ENCODE measurements around the gene PIGU. TPM values are rescaled to one million over a fixed set of nuclear protein-coding genes. Genes with fewer than 3 reads are reported as not detected.
"Not testable (repeated sequence)": the region's sequence is repeated elsewhere in the genome, so short reads cannot be mapped to it uniquely, and the experiment has no call there.

PIGU gene
- total and polyA plus RNA-seq, 9 of the 15 experiments (the other 6 are each of a cell fraction or from before 2014, with no cell fraction given): 6.5 to 100 (median 28.1) TPM

DNA sequence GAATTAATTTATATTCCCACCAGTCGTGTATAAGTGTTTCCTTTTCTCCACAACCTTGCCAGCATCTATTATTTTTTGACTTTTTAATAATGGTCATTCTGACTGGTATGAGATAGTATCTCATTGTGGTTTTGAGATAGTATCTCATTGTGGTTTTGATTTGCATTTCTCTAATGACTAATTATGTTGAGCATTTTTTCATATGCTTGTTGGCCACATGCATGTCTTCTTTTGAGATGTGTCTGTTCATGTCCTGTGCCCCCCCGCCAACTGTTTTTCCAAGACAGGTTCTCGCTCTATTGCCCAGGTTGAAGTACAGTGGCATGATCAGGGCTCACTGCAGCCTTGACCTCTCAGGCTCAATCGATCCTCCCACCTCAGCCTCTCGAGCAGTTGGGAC is 15.1 kb downstream of the PIGU start:
- CTCF ChIA-PET (ENCODE audit: low intra/inter-chr PET ratio); H3K4me2 ChIP-seq (ENCODE audit: insufficient read depth, low read length); H3K9me1 ChIP-seq (ENCODE audit: control insufficient read depth, insufficient read depth, low read length); H3K27me3 ChIP-seq (ENCODE audit: control insufficient read depth in 2 of 2, insufficient read depth in 2 of 2, low read length in 2 of 2); H3K79me2 ChIP-seq (ENCODE audit: control insufficient read depth, insufficient read depth, low read length); H3K27ac ChIP-seq (ENCODE audit: extremely low read depth, low read depth, low read length); BruUV-seq (replicated peaks); H3K4me1 ChIP-seq (replicated peaks in 1 of 2; ENCODE audit: control insufficient read depth in 2 of 2, insufficient read depth in 2 of 2, low read length in 2 of 2); H3K9me3 ChIP-seq (replicated peaks; ENCODE audit: control insufficient read depth, insufficient read depth, low read depth, low read length); H3K9ac ChIP-seq (ENCODE audit: insufficient read depth in 1 of 2, low read depth in 2 of 2, low read length in 2 of 2); intact Hi-C loops (cut with micrococcal nuclease); H4K20me1 ChIP-seq (replicated peaks; ENCODE audit: control insufficient read depth, insufficient read depth, low read length); in situ Hi-C loops (cut with MboI); H2AFZ ChIP-seq (ENCODE audit: low read depth, low read length); DNase-seq (ENCODE audit: extremely low read depth in 1 of 4, low spot score in 3 of 4); ATAC-seq; POLR2A ChIA-PET; H3K36me3 ChIP-seq (ENCODE audit: control insufficient read depth, insufficient read depth, low read length); H3K4me3 ChIP-seq; FAIRE-seq: not testable (repeated sequence)
- 78% methylated on average over 5 of the region's 5 CpGs for WGBS (ENCODE audit: insufficient coverage, low coverage, missing lambda C conversion rate)

DNA sequence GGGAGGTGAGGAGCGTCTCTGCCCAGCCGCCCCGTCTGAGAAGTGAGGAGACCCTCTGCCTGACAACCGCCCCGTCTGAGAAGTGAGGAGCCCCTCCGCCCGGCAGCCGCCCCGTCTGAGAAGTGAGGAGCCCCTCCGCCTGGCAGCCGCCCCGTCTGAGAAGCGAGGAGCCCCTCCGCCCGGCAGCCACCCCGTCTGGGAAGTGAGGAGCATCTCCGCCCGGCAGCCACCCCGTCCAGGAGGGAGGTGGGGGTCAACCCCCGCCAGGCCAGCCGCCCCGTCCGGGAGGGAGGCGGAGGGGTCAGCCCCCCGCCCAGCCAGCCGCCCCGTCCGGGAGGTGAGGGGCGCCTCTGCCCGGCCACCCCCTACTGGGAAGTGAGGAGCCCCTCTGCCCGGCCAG is 18.2 kb downstream of the PIGU start:
- CTCF ChIA-PET (ENCODE audit: low intra/inter-chr PET ratio); H3K27me3 ChIP-seq (ENCODE audit: control insufficient read depth in 2 of 2, insufficient read depth in 2 of 2, low read length in 2 of 2); H3K27ac ChIP-seq (ENCODE audit: extremely low read depth, low read depth, low read length); intact Hi-C loops (cut with micrococcal nuclease); H2AFZ ChIP-seq (ENCODE audit: low read depth, low read length); H3K9me1 ChIP-seq (ENCODE audit: control insufficient read depth, insufficient read depth, low read length); DNase-seq (ENCODE audit: extremely low read depth in 1 of 4, low spot score in 3 of 4); H3K9me3 ChIP-seq (replicated peaks; ENCODE audit: control insufficient read depth, insufficient read depth, low read depth, low read length); H4K20me1 ChIP-seq (replicated peaks; ENCODE audit: control insufficient read depth, insufficient read depth, low read length); FAIRE-seq; ATAC-seq; POLR2A ChIA-PET; in situ Hi-C loops (cut with MboI); H3K4me1 ChIP-seq (replicated peaks in 1 of 2; ENCODE audit: control insufficient read depth in 2 of 2, insufficient read depth in 2 of 2, low read length in 2 of 2); H3K4me2 ChIP-seq (ENCODE audit: insufficient read depth, low read length); H3K9ac ChIP-seq (ENCODE audit: insufficient read depth in 1 of 2, low read depth in 2 of 2, low read length in 2 of 2); H3K79me2 ChIP-seq (ENCODE audit: control insufficient read depth, insufficient read depth, low read length); H3K4me3 ChIP-seq; BruUV-seq (replicated peaks); H3K36me3 ChIP-seq (ENCODE audit: control insufficient read depth, insufficient read depth, low read length): not testable (repeated sequence)
- no CpG with 5 or more reads among the region's 31 CpGs for WGBS (ENCODE audit: insufficient coverage, low coverage, missing lambda C conversion rate)

Data from K562 (cell line).